ENCODE results near the gene CRHR1. TPM values are rescaled to one million over a fixed set of nuclear protein-coding genes. Genes with fewer than 3 reads are reported as not detected.

Gene CRHR1
- total and polyA plus RNA-seq, 2 of the 4 experiments (the other 2 are of a cell fraction), result not detected

DNA sequence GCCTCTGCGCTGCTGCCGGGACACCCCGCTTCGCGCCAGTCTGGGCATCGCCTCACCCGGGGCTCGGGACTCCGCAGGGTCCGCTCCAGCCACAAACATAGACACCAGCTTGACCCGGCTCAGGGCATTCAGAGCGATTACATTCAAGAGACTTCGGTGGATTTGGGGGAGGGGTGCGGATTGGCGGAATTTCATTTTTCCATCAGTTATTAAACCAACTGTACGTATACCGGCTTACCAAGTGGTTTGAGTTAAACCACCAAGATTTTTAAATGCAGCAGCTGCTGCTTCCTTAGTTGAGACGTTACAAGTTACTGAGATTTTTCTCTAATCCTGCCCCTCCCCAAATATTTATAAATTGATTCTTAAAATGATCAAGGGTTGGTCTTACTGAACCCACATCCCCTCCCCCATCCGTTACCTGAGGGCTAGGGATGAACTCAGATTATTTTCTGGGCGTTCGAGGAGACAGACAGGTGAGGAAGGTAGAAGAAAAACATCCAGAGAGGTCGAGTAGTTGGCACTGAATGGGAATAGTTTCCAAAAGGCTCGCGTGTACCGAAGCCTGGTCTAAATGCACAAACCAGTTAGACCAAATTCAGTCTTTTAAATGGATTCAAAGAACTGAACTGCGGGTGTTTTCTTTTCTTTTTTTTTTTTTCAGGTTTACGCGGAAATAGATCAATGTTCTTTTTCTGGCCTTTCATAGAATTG is 1.5 kb downstream of the CRHR1 start:
- ATAC-seq (ENCODE audit: low read depth) (no peak), DNase-seq (no peak)
- no peaks in the 10 kb centered on the region for H3K9me3 ChIP-seq (ENCODE audit: control insufficient read depth, insufficient read depth, low read length)
- H4K91ac ChIP-seq (ENCODE audit: insufficient read depth, low read depth, low read length), result no peak overlapping the region
- no peak overlapping the region for H3K56ac ChIP-seq (ENCODE audit: extremely low read depth, insufficient read depth, low read length)
- H3K4me1 ChIP-seq (ENCODE audit: control insufficient read depth, insufficient read depth, low read length), result peaks cover 1% of the 10 kb centered on the region; the same call in 1 of the 2 replicates
- intact Hi-C loops (cut with micrococcal nuclease) (no loop called here), dilution Hi-C loops (cut with HindIII; ENCODE audit: low sequenced_read_pairs, unreplicated experiment) (no loop called here), in situ Hi-C loops (cut with MboI; ENCODE audit: low sequenced_read_pairs) (no loop called here)
- no peak overlapping the region for H3K4me3 ChIP-seq (ENCODE audit: insufficient read depth, low read depth, low read length)
- no peaks in the 10 kb centered on the region for H3K9me1 ChIP-seq (ENCODE audit: insufficient read depth, low read length)
- H4K8ac ChIP-seq (ENCODE audit: low read depth in 2 of 2, low read length in 2 of 2), result no peak overlapping the region
- H3K9ac ChIP-seq (ENCODE audit: low read depth, low read length), result no peak overlapping the region
- no peak overlapping the region for H4K5ac ChIP-seq (ENCODE audit: low read depth, low read length)
- no peak overlapping the region for H2BK15ac ChIP-seq (ENCODE audit: low read depth, low read length)
- H3K79me1 ChIP-seq (ENCODE audit: low read depth in 1 of 2, low read length in 2 of 2), result no peaks in the 10 kb centered on the region
- peak overlapping the region; percentile 80 for H2AFZ ChIP-seq (replicated peaks; ENCODE audit: low read length, poor library complexity)
- H3K18ac ChIP-seq (ENCODE audit: low read depth, low read length), result no peak overlapping the region
- H2BK120ac ChIP-seq (ENCODE audit: low read depth, low read length), result no peak overlapping the region
- H3K23ac ChIP-seq (ENCODE audit: low read depth, low read length), result no peak overlapping the region
- no peaks in the 10 kb centered on the region for H3K36me3 ChIP-seq (ENCODE audit: control insufficient read depth, insufficient read depth, low read length)
- ChIA-PET CTCF (no interaction called here), POLR2A (ENCODE audit: unreplicated experiment) (no interaction called here)
- no peak overlapping the region for H3K4ac ChIP-seq (ENCODE audit: low read depth, low read length)
- H4K20me1 ChIP-seq (ENCODE audit: insufficient read depth, low read length), result no peaks in the 10 kb centered on the region
- WGBS, 2 experiments (ENCODE audit: extremely low coverage in 2 of 2, insufficient read length in 1 of 2), result 40% methylated on average over 4 of the region's 28 CpGs; no CpG with 5 or more reads in 1 of the 2 experiments
- H3K4me2 ChIP-seq (ENCODE audit: low read depth, low read length), result no peak overlapping the region
- H3K14ac ChIP-seq (replicated peaks; ENCODE audit: low read depth, low read length), result no peak overlapping the region
- TF ChIP-seq, protein P1, sequence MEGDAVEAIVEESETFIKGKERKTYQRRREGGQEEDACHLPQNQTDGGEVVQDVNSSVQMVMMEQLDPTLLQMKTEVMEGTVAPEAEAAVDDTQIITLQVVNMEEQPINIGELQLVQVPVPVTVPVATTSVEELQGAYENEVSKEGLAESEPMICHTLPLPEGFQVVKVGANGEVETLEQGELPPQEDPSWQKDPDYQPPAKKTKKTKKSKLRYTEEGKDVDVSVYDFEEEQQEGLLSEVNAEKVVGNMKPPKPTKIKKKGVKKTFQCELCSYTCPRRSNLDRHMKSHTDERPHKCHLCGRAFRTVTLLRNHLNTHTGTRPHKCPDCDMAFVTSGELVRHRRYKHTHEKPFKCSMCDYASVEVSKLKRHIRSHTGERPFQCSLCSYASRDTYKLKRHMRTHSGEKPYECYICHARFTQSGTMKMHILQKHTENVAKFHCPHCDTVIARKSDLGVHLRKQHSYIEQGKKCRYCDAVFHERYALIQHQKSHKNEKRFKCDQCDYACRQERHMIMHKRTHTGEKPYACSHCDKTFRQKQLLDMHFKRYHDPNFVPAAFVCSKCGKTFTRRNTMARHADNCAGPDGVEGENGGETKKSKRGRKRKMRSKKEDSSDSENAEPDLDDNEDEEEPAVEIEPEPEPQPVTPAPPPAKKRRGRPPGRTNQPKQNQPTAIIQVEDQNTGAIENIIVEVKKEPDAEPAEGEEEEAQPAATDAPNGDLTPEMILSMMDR (conservative IDR thresholded peaks at IDR 0.05; ENCODE audit: low read depth, low read length), result no peak
- no peak for TF ChIP-seq NFE2L2 (IDR thresholded peaks at IDR 0.05; ENCODE audit: low read depth, low read length)
- no peak for TF ChIP-seq MAZ (IDR thresholded peaks at IDR 0.05; ENCODE audit: borderline replicate concordance, low read depth, low read length)
- TF ChIP-seq RCOR1 (IDR thresholded peaks at IDR 0.05; ENCODE audit: insufficient replicate concordance, low read length), result no peak
- TF ChIP-seq, protein P2, sequence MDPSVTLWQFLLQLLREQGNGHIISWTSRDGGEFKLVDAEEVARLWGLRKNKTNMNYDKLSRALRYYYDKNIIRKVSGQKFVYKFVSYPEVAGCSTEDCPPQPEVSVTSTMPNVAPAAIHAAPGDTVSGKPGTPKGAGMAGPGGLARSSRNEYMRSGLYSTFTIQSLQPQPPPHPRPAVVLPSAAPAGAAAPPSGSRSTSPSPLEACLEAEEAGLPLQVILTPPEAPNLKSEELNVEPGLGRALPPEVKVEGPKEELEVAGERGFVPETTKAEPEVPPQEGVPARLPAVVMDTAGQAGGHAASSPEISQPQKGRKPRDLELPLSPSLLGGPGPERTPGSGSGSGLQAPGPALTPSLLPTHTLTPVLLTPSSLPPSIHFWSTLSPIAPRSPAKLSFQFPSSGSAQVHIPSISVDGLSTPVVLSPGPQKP (IDR thresholded peaks at IDR 0.05; ENCODE audit: borderline replicate concordance, low read depth, low read length), result no peak
- TF ChIP-seq RAD21 (IDR thresholded peaks at IDR 0.05; ENCODE audit: low read length), result no peak
- TF ChIP-seq POLR2A (IDR thresholded peaks at IDR 0.05; ENCODE audit: low read depth, low read length), result no peak
- no peak for TF ChIP-seq FOS (IDR thresholded peaks at IDR 0.05; ENCODE audit: low read depth, low read length)
- TF ChIP-seq RFX5 (IDR thresholded peaks at IDR 0.05; ENCODE audit: low read depth, low read length), result no peak
- TF ChIP-seq SMC3 (IDR thresholded peaks at IDR 0.05; ENCODE audit: low read depth, low read length), result no peak
- TF ChIP-seq MAFK (IDR thresholded peaks at IDR 0.05; ENCODE audit: low read depth, low read length), result no peak
- no peak for TF ChIP-seq CEBPB (IDR thresholded peaks at IDR 0.05; ENCODE audit: low read depth, low read length)
- TF ChIP-seq, protein P3, sequence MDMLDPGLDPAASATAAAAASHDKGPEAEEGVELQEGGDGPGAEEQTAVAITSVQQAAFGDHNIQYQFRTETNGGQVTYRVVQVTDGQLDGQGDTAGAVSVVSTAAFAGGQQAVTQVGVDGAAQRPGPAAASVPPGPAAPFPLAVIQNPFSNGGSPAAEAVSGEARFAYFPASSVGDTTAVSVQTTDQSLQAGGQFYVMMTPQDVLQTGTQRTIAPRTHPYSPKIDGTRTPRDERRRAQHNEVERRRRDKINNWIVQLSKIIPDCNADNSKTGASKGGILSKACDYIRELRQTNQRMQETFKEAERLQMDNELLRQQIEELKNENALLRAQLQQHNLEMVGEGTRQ (IDR thresholded peaks at IDR 0.05; ENCODE audit: low read depth, low read length), result no peak
- no peak for TF ChIP-seq MXI1 (IDR thresholded peaks at IDR 0.05; ENCODE audit: borderline replicate concordance, low read depth, low read length)
- TF ChIP-seq BHLHE40 (IDR thresholded peaks at IDR 0.05; ENCODE audit: low read depth, low read length), result no peak
- no peak for TF ChIP-seq CHD1 (IDR thresholded peaks at IDR 0.05; ENCODE audit: low read depth, low read length)
- no TSS peak for BruUV-seq (replicated peaks)
- H2BK20ac ChIP-seq (ENCODE audit: low read depth, low read length), result no peak overlapping the region
- H2BK5ac ChIP-seq (ENCODE audit: low read depth, low read length, poor library complexity, severe bottlenecking), result no peak overlapping the region
- H2AK9ac ChIP-seq (replicated peaks; ENCODE audit: low read depth, low read length, poor library complexity), result no peak overlapping the region
- H2AK5ac ChIP-seq (ENCODE audit: low read depth, low read length), result no peak overlapping the region
- H3K27ac ChIP-seq (ENCODE audit: insufficient read depth, low read length), result no peak overlapping the region
- H3K27me3 ChIP-seq (ENCODE audit: control insufficient read depth, insufficient read depth, low read length), result peaks cover 88% of the 10 kb centered on the region
